ENCODE data around the gene COBL. TPM values are rescaled to one million over a fixed set of nuclear protein-coding genes. Genes with fewer than 3 reads are reported as not detected.

The COBL gene
- total RNA-seq, 3 donors from 2014 or later: 2.2 to 37.3 (median 16.1) TPM

GRCh38 chr7:51315393-51316261 is 982 bp downstream of the COBL start:
- intact Hi-C loops (cut with DNase I; ENCODE audit: low total_unique reads): no loop called here
- Histone ChIP-seq H3K4me3 (peak overlapping the region; percentile 50 to 87 (median 59)), H3K27ac (peak overlapping the region; percentile 83 to 90), H3K9me3 (no peaks in the 10 kb centered on the region), H3K4me1 (no peaks in the 10 kb centered on the region), H3K36me3 (no peaks in the 10 kb centered on the region), H3K27me3 (no peaks in the 10 kb centered on the region)
- TF ChIP-seq POLR2A (IDR thresholded peaks at IDR 0.05) (no peak), CTCF (IDR thresholded peaks at IDR 0.05) (no peak), POLR2AphosphoS5 (IDR thresholded peaks at IDR 0.05) (peak in 2 of 3 donors; percentile 23 to 55)
- peak; percentile 57 to 69 for DNase-seq (ENCODE audit: low spot score in 2 of 2)

- no peak for TF ChIP-seq CTCF (IDR thresholded peaks at IDR 0.05)
- no peak for TF ChIP-seq POLR2AphosphoS5 (IDR thresholded peaks at IDR 0.05)
- TF ChIP-seq POLR2A (IDR thresholded peaks at IDR 0.05): no peak
- no peak for DNase-seq (ENCODE audit: low spot score in 2 of 2)
- Histone ChIP-seq H3K4me3 (peak overlapping the region in 1 of 3 donors; percentile 59), H3K36me3 (no peaks in the 10 kb centered on the region), H3K4me1 (no peaks in the 10 kb centered on the region), H3K27me3 (no peaks in the 10 kb centered on the region), H3K9me3 (no peaks in the 10 kb centered on the region), H3K27ac (peak overlapping the region; percentile 29 to 83)
- intact Hi-C loops (cut with DNase I; ENCODE audit: low total_unique reads): no loop called here
These were observed 1.9 kb downstream of the COBL start for GRCh38 chr7:51314726-51315125.

- H3K27ac ChIP-seq: peak overlapping the region; percentile 1 to 83
- intact Hi-C loops (cut with DNase I; ENCODE audit: low total_unique reads): no loop called here
These were observed 2.7 kb downstream of the COBL start for GRCh38 chr7:51313738-51314425.

GRCh38 chr7:51312951-51313737 is 3.5 kb downstream of the COBL start:
- H3K27ac ChIP-seq: no peak overlapping the region
- intact Hi-C loops (cut with DNase I; ENCODE audit: low total_unique reads): no loop called here
- no peaks in the 10 kb centered on the region for H3K9me3 ChIP-seq
- TF ChIP-seq POLR2AphosphoS5 (IDR thresholded peaks at IDR 0.05) (no peak), CTCF (IDR thresholded peaks at IDR 0.05) (no peak), POLR2A (IDR thresholded peaks at IDR 0.05) (no peak)
- no peaks in the 10 kb centered on the region for H3K36me3 ChIP-seq
- no peak overlapping the region for H3K4me3 ChIP-seq
- no peaks in the 10 kb centered on the region for H3K27me3 ChIP-seq
- DNase-seq (ENCODE audit: low spot score in 2 of 2): no peak
- no peaks in the 10 kb centered on the region for H3K4me1 ChIP-seq

More at GRCh38 chr7:51313738-51314425, 2.7 kb downstream of the COBL start:
- no peak for DNase-seq (ENCODE audit: low spot score in 2 of 2)
- Histone ChIP-seq H3K9me3 (no peaks in the 10 kb centered on the region), H3K36me3 (no peaks in the 10 kb centered on the region), H3K4me1 (no peaks in the 10 kb centered on the region), H3K27me3 (no peaks in the 10 kb centered on the region), H3K4me3 (no peak overlapping the region)
- TF ChIP-seq CTCF (IDR thresholded peaks at IDR 0.05): no peak
- no peak for TF ChIP-seq POLR2AphosphoS5 (IDR thresholded peaks at IDR 0.05)
